PC-3 (cell line): Measurements from ENCODE around the gene OR10A3. TPM values are rescaled to one million over a fixed set of nuclear protein-coding genes. Genes with fewer than 3 reads are reported as not detected.

Experiments used
- ATAC-seq: fragments of 200-7000 bp; cut with Tn5 transposase; 2 replicates; pipeline ENCODE4 v1.9.1; 2020; ENCODE audit warnings: mild to moderate bottlenecking, moderate library complexity
- BruUV-seq: library from RNA; stranded (reverse); fragments of 400-500 nt; replicated peaks from 2 replicates; lab custom pipeline; 2021; lab: Mats Ljungman, UMichigan
- CTCF ChIA-PET: fragments of 300-600 bp; sonication (Branson Sonifier 250); formaldehyde crosslinking; loops from one replicate; lab custom pipeline; 2022; ENCODE audit warnings: antibody characterized with exemption; lab: Charles Lee
- POLR2A ChIA-PET: fragments of 300-600 bp; sonication (Branson Sonifier 250); formaldehyde crosslinking; loops from one replicate; lab custom pipeline; 2022; ENCODE audit warnings: antibody characterized with exemption; ENCODE audit not compliant: unreplicated experiment; lab: Charles Lee
- DNase-seq: peaks from one replicate; pipeline ENCODE4 v3.0.0-alpha.2; 2015
- H2AFZ ChIP-seq: fragments of 300-600 bp; sonication (generic); 2 replicates; pipeline ENCODE4 v1.6.0; 2016; ENCODE audit warnings: antibody characterized with exemption, low read length
- H3F3A ChIP-seq: fragments of 300-600 bp; sonication (generic); one replicate; pipeline ENCODE4 v1.6.0; 2017; ENCODE audit warnings: antibody characterized with exemption, low read length, control low read depth, mild to moderate bottlenecking; ENCODE audit not compliant: unreplicated experiment
- H3K27ac ChIP-seq: fragments of 300-600 bp; sonication (generic); 2 replicates; pipeline ENCODE4 v1.5.1; 2016; ENCODE audit warnings: mild to moderate bottlenecking, low read length
- H3K27me3 ChIP-seq: fragments of 300-600 bp; sonication (generic); 2 replicates; pipeline ENCODE4 v1.6.1; 2016; ENCODE audit warnings: low read length, mixed read lengths
- H3K36me3 ChIP-seq: fragments of 300-600 bp; sonication (generic); 2 replicates; pipeline ENCODE4 v1.6.1; 2016; ENCODE audit warnings: low read depth, mixed run types, low read length, mixed read lengths
- H3K4me1 ChIP-seq: fragments of 300-600 bp; sonication (generic); 2 replicates; pipeline ENCODE4 v1.5.1; 2016; ENCODE audit warnings: low read length; ENCODE audit not compliant: insufficient read depth
- H3K4me2 ChIP-seq: fragments of 300-600 bp; sonication (generic); 2 replicates; pipeline ENCODE4 v1.6.0; 2016; ENCODE audit warnings: low read length
- H3K4me3 ChIP-seq: fragments of 300-600 bp; sonication (generic); 2 replicates; pipeline ENCODE4 v1.5.1; 2016; ENCODE audit warnings: mild to moderate bottlenecking, low read length, mixed read lengths
- H3K79me2 ChIP-seq: fragments of 300-600 bp; sonication (generic); 2 replicates; pipeline ENCODE4 v1.6.1; 2017; ENCODE audit warnings: low read length, mixed read lengths
- H3K9ac ChIP-seq: fragments of 300-600 bp; sonication (generic); 2 replicates; pipeline ENCODE4 v1.6.0; 2016; ENCODE audit warnings: mild to moderate bottlenecking, low read length
- H3K9me2 ChIP-seq: fragments of 300-600 bp; sonication (generic); replicated peaks from 2 replicates; pipeline ENCODE4 v1.6.1; 2016; ENCODE audit warnings: mixed run types, low read length, mixed read lengths
- H3K9me3 ChIP-seq: fragments of 300-600 bp; sonication (generic); 2 replicates; pipeline ENCODE4 v1.6.1; 2016; ENCODE audit warnings: low read length, mixed read lengths
- H4K20me1 ChIP-seq: fragments of 300-600 bp; sonication (generic); 2 replicates; pipeline ENCODE4 v1.6.1; 2016; ENCODE audit warnings: low read length, mixed read lengths
- EZH2 ChIP-seq: fragments of 300-600 bp; sonication (generic); IDR thresholded peaks from one replicate; pipeline ENCODE4 v1.6.1; 2017; ENCODE audit warnings: antibody characterized with exemption, mild to moderate bottlenecking, low read length; ENCODE audit not compliant: unreplicated experiment
- EZH2phosphoT487 ChIP-seq: fragments of 300-600 bp; sonication (generic); IDR thresholded peaks from 2 replicates; pipeline ENCODE4 v1.6.1; 2018; ENCODE audit warnings: mild to moderate bottlenecking, antibody characterized with exemption, low read length, borderline replicate concordance
- intact Hi-C: fragments of 100-400 bp; cut with micrococcal nuclease; formaldehyde crosslinking; loops from 2 replicates; pipeline ENCODE4 v1.9.0; 2023
- total RNA-seq: library from RNA; depleted of rRNA; stranded (reverse); fragments of >200 nt; gene quantifications from 2 replicates; pipeline ENCODE4 v1.2.3, GENCODE V29; 2014
- TF ChIP-seq, protein P1 (sequence below): fragments of 300-600 bp; sonication (generic); conservative IDR thresholded peaks from 2 replicates; pipeline ENCODE4 v1.5.1; 2017; ENCODE audit warnings: antibody characterized with exemption, low read depth, mild to moderate bottlenecking, low read length

Gene OR10A3
- total RNA-seq, 1 experiment from 2014 or later: not detected

DNA sequence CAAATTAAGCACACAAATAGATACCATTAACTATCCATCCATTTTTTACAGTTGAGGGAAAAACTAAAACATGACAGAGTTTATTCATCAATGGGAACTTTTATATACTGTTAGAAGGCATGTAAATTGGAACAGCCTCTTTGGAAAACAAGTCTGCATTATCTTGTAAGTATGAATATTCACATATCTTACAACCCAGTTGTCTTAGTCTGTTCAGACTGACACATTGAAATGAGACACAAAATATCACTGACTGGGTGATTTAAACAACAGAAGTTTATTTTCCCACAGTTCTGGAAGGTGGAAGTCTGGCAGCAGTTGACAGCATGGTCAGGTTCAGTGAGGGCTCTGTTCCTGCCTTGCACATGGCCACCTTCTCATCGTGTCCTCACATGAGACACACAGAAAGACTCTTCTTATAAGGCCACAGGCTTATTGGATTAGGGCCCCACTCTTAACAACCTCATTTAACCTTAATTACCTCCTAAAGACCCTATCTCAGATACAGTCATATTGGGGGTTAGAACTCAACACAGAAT, 40.2 kb upstream of the OR10A3 start:
- peaks cover 19% of the 10 kb centered on the region for H3K4me1 ChIP-seq
- H3K36me3 ChIP-seq: no peaks in the 10 kb centered on the region
- H3K79me2 ChIP-seq: no peaks in the 10 kb centered on the region
- ATAC-seq (no peak), DNase-seq (no peak)
- H4K20me1 ChIP-seq: no peaks in the 10 kb centered on the region
- TF ChIP-seq EZH2phosphoT487 (no peak), EZH2 (no peak)
- TF ChIP-seq, protein P1, sequence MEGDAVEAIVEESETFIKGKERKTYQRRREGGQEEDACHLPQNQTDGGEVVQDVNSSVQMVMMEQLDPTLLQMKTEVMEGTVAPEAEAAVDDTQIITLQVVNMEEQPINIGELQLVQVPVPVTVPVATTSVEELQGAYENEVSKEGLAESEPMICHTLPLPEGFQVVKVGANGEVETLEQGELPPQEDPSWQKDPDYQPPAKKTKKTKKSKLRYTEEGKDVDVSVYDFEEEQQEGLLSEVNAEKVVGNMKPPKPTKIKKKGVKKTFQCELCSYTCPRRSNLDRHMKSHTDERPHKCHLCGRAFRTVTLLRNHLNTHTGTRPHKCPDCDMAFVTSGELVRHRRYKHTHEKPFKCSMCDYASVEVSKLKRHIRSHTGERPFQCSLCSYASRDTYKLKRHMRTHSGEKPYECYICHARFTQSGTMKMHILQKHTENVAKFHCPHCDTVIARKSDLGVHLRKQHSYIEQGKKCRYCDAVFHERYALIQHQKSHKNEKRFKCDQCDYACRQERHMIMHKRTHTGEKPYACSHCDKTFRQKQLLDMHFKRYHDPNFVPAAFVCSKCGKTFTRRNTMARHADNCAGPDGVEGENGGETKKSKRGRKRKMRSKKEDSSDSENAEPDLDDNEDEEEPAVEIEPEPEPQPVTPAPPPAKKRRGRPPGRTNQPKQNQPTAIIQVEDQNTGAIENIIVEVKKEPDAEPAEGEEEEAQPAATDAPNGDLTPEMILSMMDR: no peak
- H3K27ac ChIP-seq: no peak overlapping the region
- H3K27me3 ChIP-seq: no peaks in the 10 kb centered on the region
- no peak overlapping the region for H3K4me3 ChIP-seq
- peak overlapping the region; percentile 12; the same call in 1 of the 2 replicates for H2AFZ ChIP-seq
- no peak overlapping the region for H3K4me2 ChIP-seq
- H3F3A ChIP-seq: no peaks in the 10 kb centered on the region
- no peaks in the 10 kb centered on the region for H3K9me3 ChIP-seq
- H3K9ac ChIP-seq: no peak overlapping the region
- no TSS peak for BruUV-seq
- ChIA-PET CTCF (no interaction called here), POLR2A (no interaction called here)
- intact Hi-C loops: no loop called here
- no peaks in the 10 kb centered on the region for H3K9me2 ChIP-seq

DNA sequence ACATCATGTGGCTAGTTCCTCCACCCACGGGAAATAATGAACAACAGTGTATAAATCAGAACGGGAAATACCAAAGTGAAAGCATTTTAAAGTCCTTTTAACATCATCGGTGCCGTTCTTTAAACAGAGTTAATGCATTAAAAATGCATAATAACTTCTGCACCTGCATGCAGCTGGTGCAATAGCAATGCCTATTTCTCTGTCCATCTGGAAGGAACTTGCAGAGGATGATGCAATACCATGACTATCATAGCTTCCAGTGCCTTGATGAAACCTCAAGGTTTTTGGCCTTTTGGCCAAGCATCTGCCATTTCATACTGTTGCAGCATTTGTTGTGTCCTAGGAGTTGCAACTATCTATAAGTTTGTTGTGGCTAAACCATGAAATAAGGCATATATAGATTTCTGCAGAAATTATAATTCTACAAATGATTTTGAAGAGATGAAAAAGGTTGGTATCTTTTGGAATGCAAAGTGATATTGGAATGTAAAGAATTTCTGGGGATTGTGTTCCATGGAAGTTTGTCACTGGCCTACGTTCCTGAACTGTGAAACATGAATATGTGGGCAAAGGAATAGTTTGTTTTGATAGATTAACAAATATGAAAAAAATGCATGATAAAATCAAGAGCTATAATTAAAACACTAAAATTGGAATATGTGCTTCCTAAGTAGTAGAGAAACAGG, 35.9 kb upstream of the OR10A3 start:
- ATAC-seq: peak; percentile 69
- POLR2A ChIA-PET: interaction anchor here (0.6 to 1.8 kb wide), 2 partner anchors 9 to 28 kb away, joined by 3 to 11 read pairs; partner anchors contain the start of gene EIF3F

More for the DNA sequence above, 35.9 kb upstream of the OR10A3 start:
- no peaks in the 10 kb centered on the region for H3F3A ChIP-seq
- peaks cover 46% of the 10 kb centered on the region for H3K4me1 ChIP-seq
- peak overlapping the region; percentile 75 for H3K4me2 ChIP-seq
- H3K4me3 ChIP-seq: peak overlapping the region; percentile 51
- H3K79me2 ChIP-seq: no peaks in the 10 kb centered on the region
- H3K9me3 ChIP-seq: no peaks in the 10 kb centered on the region
- no peaks in the 10 kb centered on the region for H4K20me1 ChIP-seq
- peak overlapping the region; percentile 25 for H3K27ac ChIP-seq
- H3K9ac ChIP-seq: no peak overlapping the region
- peak; percentile 79 for DNase-seq
- H3K36me3 ChIP-seq: no peaks in the 10 kb centered on the region
- TF ChIP-seq, protein P1: no peak
- no peak for TF ChIP-seq EZH2phosphoT487
- no peak for TF ChIP-seq EZH2
- peak overlapping the region; percentile 62 for H2AFZ ChIP-seq
- no TSS peak for BruUV-seq
- intact Hi-C loops: loop anchor here (2.0 kb wide), 1 partner anchor 71 kb away; no protein-coding TSS in a partner anchor
- no peaks in the 10 kb centered on the region for H3K9me2 ChIP-seq
- CTCF ChIA-PET: interaction anchor here (0.7 to 1.5 kb wide), 5 partner anchors 9 to 144 kb away, joined by 3 to 5 read pairs (median 3); partner anchors contain the start of gene EIF3F
- no peaks in the 10 kb centered on the region for H3K27me3 ChIP-seq
